Panc1 (cell line): ENCODE data around the gene RPL28. TPM values are rescaled to one million over a fixed set of nuclear protein-coding genes. Genes with fewer than 3 reads are reported as not detected.

ENCODE experiments used
- ATAC-seq: fragments of 200-7000 bp; cut with Tn5 transposase; 2 replicates; pipeline ENCODE4 v1.9.1; 2020; ENCODE audit warnings: mild to moderate bottlenecking, moderate library complexity
- BruUV-seq: library from RNA; stranded (reverse); fragments of 400-500 nt; replicated peaks from 2 replicates; lab custom pipeline; 2021; lab: Mats Ljungman, UMichigan
- CTCF ChIA-PET: fragments of 300-600 bp; sonication (Branson Sonifier 250); formaldehyde crosslinking; loops from one replicate; lab custom pipeline; 2022; ENCODE audit warnings: antibody characterized with exemption; lab: Charles Lee
- POLR2A ChIA-PET: fragments of 300-600 bp; sonication (Branson Sonifier 250); formaldehyde crosslinking; loops from one replicate; lab custom pipeline; 2022; ENCODE audit warnings: antibody characterized with exemption; lab: Charles Lee
- DNase-seq: peaks from one replicate; pipeline ENCODE4 v3.0.0-alpha.2; 2010; ENCODE audit warnings: low read depth, low spot score
- H3K27ac ChIP-seq: 2 replicates; pipeline ENCODE4 v1.5.1; 2011; ENCODE audit warnings: mild to moderate bottlenecking, low read length, inconsistent platforms
- H3K27me3 ChIP-seq: fragments of 200-500 bp; sonication (Bioruptor generic); 2 replicates; pipeline ENCODE4 v1.6.0; 2014; ENCODE audit warnings: low read length, inconsistent platforms; ENCODE audit not compliant: control insufficient read depth, insufficient read depth
- H3K36me3 ChIP-seq: fragments of 200-500 bp; sonication (Bioruptor generic); 2 replicates; pipeline ENCODE4 v1.5.1; 2014; ENCODE audit warnings: inconsistent platforms, mild to moderate bottlenecking, low read length, moderate library complexity; ENCODE audit not compliant: control insufficient read depth, insufficient read depth
- H3K4me1 ChIP-seq: 2 replicates; pipeline ENCODE4 v1.5.1; 2011; ENCODE audit warnings: inconsistent platforms, mild to moderate bottlenecking, low read length, moderate library complexity; ENCODE audit not compliant: control insufficient read depth, insufficient read depth
- H3K4me3 ChIP-seq, 2 experiments: 2 replicates each; pipeline ENCODE4 v1.5.1; 2011 to 2012; ENCODE audit warnings: low read depth in 2 of 2, low read length in 2 of 2, mild to moderate bottlenecking in 2 of 2, inconsistent platforms in 1 of 2, moderate library complexity in 1 of 2
- H3K9me3 ChIP-seq: fragments of 200-500 bp; sonication (Bioruptor generic); 2 replicates; pipeline ENCODE4 v1.5.1; 2014; ENCODE audit warnings: low read depth, mild to moderate bottlenecking, inconsistent platforms, low read length, moderate library complexity; ENCODE audit not compliant: control insufficient read depth, insufficient read depth
- CTCF ChIP-seq: fragments of 450-650 bp; IDR thresholded peaks from 2 replicates; pipeline ENCODE4 v1.5.1; 2017; ENCODE audit warnings: mild to moderate bottlenecking
- POLR2AphosphoS5 ChIP-seq: IDR thresholded peaks from 2 replicates; pipeline ENCODE4 v1.6.1; 2012; ENCODE audit warnings: mild to moderate bottlenecking, low read depth, low read length, moderate library complexity
- REST ChIP-seq, 2 experiments: IDR thresholded peaks; 2 replicates each; pipeline ENCODE4 v1.6.1; 2011 to 2012; ENCODE audit warnings: low read depth in 2 of 2, control low read depth in 1 of 2, low read length in 1 of 2, mild to moderate bottlenecking in 1 of 2, moderate library complexity in 1 of 2; ENCODE audit not compliant: insufficient read depth in 1 of 2
- SIN3A ChIP-seq: IDR thresholded peaks from 2 replicates; pipeline ENCODE4 v1.6.1; 2012; ENCODE audit warnings: low read depth, mild to moderate bottlenecking, low read length, moderate library complexity, borderline replicate concordance; ENCODE audit not compliant: insufficient read depth
- TCF7L2 ChIP-seq: IDR thresholded peaks from 2 replicates; pipeline ENCODE4 v1.6.1; 2011; ENCODE audit warnings: mild to moderate bottlenecking, low read depth, low read length, inconsistent platforms
- in situ Hi-C: cut with HindIII; loops from 2 replicates; pipeline ENCODE4 v1.10.0; 2016; ENCODE audit warnings: low sequenced_read_pairs, low pct_unique_long_range_greater_than_20kb
- intact Hi-C: fragments of 100-400 bp; cut with micrococcal nuclease; formaldehyde crosslinking; loops from one replicate; pipeline ENCODE4 v1.10.0; 2022; ENCODE audit not compliant: unreplicated experiment
- total RNA-seq: library from RNA; stranded (reverse); gene quantifications from one replicate; pipeline ENCODE4 v1.2.1, GENCODE V29; 2021; ENCODE audit not compliant: unreplicated experiment

The RPL28 gene
- total RNA-seq, 1 experiment from 2014 or later: 2,154 TPM

GRCh38 chr19:55348317-55349034, 37.3 kb upstream of the RPL28 start:
- Histone ChIP-seq H3K9me3 (no peaks in the 10 kb centered on the region), H3K27ac (no peak overlapping the region), H3K27me3 (no peaks in the 10 kb centered on the region), H3K4me1 (peaks cover 16% of the 10 kb centered on the region), H3K4me3 (no peak overlapping the region), H3K36me3 (no peaks in the 10 kb centered on the region)
- no TSS peak for BruUV-seq
- no peak for TF ChIP-seq TCF7L2
- TF ChIP-seq SIN3A: no peak
- no peak for TF ChIP-seq POLR2AphosphoS5
- ATAC-seq (no peak), DNase-seq (no peak)
- CTCF ChIA-PET: interaction anchor here (0.7 to 1.7 kb wide), 2 partner anchors 47 to 144 kb away, joined by 7 read pairs; no protein-coding TSS in a partner anchor
- POLR2A ChIA-PET: interaction anchor here (2.3 kb wide), 1 partner anchor 9 kb away, joined by 24 read pairs; the partner anchor contains the start of gene KMT5C
- intact Hi-C loops: no loop called here
- in situ Hi-C loops: no loop called here

GRCh38 chr19:55350620-55351315, 35.0 kb upstream of the RPL28 start:
- TF ChIP-seq SIN3A (no peak), CTCF (no peak), POLR2AphosphoS5 (no peak; the same call in 1 of the 2 replicates), TCF7L2 (no peak), REST (IDR thresholded peaks at IDR 0.05; ENCODE audit: insufficient read depth in 1 of 2, low read depth in 2 of 2, low read length in 1 of 2) (no peak)
- no TSS peak for BruUV-seq
- intact Hi-C loops (no loop called here), in situ Hi-C loops (no loop called here)
- Histone ChIP-seq H3K4me3 (no peak overlapping the region), H3K36me3 (no peaks in the 10 kb centered on the region), H3K4me1 (peaks cover 23% of the 10 kb centered on the region), H3K27ac (no peak overlapping the region), H3K9me3 (no peaks in the 10 kb centered on the region), H3K27me3 (no peaks in the 10 kb centered on the region)
- ATAC-seq (no peak), DNase-seq (no peak)
- ChIA-PET POLR2A (interaction anchor here (0.7 kb wide), 1 partner anchor 11 kb away, joined by 3 read pairs; the partner anchor contains the start of gene KMT5C), CTCF (no interaction called here)
